GM19455 (cell line): ENCODE measurements around the gene SREBF1.

ENCODE experiments used
- ATAC-seq: cut with Tn5 transposase; IDR thresholded peaks from one replicate; pipeline ENCODE4 v1.9.1; 2021; ENCODE audit not compliant: unreplicated experiment

The SREBF1 gene

DNA sequence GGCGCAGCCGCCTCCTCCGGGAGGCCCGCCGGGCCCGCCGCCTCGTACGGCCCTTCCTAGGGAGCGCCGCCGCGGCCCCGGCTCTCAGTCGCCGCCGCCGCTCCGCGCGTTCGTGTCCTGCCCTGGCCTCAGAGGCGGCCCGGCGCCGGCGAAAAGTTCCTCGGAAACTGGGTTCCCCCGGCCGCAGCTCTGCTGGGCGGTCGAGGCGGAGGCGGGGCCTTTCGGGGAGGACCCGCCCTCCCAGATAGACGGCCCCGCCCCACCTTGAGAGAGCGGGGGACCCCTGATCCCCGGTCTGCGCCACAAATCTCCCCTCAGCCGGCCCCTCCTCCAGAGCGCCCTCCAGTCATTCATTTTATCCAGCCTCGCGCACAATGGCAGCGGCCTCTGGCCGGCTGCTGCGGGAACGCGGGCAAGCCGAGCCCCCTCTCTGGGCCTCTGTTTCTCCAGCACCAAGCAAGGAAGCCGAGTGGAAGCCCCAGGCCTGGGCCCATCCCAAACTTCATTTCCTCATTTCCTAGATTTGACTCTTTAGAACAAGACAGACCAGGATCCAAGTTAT, at the start of gene SREBF1:
TSS of gene SREBF1 (minus strand) at position 169 of the 562 bp plus-strand sequence. CDS start 169 bp downstream, outside the sequence.
- peak; percentile 32 for ATAC-seq

DNA sequence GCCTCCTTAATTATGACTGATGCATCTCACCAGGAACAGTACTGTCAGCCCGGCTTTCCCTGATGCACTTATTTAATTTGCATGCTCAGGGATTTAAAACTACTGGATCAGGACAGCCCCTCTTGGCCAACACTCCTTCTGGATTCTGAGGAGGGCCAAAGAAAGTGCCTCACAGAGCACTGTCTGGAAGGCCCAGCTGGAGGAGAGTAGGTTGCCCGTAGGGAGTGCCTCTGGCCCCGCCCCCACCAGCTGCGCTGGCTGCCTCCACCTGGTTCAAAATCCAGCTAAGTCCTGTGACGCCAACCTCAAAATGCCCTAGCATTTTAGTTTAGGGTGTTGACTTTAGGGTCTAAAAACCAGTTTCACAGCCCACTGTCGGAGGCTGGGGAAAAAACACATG, 49.4 kb upstream of the SREBF1 start:
- no peak for ATAC-seq

DNA sequence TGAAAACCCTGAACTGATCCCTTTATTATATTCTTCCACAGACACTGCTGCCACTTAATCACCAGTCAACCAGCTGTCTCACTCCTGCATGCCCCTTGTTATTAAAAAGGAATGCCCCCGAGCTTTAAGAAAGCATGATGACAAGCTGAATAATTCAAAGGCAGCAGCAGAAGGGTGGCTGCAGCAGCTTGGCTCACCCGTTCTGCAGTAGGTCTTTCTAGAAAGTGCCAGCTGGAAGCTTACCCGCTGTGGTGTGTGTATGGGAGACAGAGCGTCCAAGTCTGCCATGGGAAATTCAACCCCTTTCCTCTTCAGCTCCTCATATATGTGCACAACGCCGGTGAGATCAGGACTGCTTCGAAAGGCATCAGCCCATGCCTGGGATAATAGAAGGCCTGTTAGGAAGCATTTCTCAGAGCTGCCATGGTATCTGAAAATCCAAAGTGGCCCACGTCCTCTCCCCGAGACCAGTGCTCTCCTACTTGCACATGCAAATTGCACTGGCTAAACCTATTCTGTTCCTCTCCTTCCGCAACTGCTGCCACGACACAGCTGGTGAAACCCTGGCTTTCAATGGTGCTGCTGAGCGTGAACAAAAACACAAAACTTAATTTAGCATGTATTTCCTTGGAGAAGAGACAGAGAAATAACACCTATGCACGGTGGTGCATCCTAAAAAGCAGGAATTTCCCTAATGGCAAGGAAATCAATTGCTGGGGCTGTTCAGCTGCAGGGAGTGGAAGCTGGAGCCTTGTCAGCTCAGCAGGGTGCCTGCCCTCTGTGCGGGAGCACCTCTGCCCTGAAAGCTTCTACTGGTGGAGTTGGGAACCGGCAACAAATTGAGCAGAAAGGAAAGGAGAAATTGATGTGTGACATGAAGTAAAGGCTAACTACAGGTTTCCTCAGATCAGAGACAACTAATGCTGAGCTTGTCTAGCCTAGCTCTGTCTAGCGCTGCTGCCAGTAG, 47.9 kb upstream of the SREBF1 start:
- ATAC-seq = no peak

DNA sequence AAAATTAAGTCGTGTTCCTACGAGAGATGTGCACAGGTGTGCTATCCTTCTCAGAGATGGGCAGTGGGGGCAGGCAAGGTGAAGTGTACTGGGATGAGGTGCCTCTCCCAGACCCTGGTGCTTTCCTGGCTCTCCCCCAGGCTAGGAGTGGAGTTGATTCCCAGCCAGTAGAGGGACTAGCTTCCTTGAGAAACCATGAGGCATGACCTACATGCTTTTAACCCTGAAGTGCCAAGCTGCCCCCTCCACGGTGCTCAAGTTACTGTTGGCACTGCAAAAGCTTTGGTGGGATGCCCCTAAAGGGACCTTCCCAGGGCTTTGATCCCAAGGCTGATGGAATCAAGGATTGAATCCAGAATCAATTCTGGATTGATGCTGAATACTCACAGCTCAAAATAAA, 47.0 kb upstream of the SREBF1 start:
- no peak for ATAC-seq

DNA sequence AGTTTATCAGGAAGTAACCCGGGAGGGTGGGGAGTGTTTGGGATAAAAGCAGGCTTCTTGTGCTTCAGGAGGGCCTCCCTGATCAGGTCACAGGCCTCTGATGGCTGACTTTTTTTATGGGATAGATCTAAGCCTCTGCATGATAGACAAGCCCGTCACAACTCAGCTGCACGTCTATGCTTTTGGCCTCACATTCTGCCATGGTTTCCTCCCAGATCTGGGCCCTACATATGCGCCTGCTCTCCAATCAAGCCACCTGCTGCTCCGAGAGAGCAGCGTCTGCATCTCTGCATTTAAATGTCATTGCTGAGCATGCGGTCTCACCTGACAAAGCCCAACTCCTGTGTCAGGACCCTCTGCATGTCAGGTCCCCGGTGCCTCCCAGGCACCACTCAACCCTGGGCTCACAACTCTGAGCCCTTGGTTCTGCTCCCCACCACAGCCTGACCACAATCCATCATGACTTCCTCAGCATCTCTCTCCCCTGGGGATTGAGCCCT, 45.3 kb upstream of the SREBF1 start:
- ATAC-seq = no peak

DNA sequence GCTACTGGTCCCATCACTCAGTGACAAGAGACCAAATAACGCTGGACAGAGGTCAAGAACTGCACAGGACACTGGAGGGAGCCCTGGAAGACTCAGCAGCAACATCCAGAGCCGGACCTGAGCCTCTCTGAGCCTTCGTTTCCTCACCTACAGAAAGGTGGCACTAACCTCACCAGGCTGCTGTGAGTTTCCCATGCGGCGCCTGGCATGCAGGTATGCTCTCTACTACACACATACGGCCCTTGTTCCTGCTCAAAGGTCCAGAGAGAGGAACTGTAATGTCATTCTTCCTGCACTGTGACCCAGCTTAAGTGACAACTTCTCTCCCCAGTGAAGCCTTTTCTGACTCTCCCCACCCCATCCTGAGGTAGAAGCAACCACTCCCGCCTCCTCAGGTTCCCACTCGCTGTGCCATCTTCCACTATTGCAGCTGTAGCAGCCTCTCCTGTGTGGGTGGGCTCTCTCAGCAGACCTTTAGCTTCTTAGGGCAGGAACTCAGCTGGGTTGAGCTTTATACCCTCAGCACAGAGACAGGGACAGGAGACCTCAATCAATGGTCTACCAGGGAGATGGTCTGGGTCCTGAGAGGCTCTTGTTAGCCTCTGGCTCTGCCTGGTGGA, 43.9 kb upstream of the SREBF1 start:
- no peak for ATAC-seq

DNA sequence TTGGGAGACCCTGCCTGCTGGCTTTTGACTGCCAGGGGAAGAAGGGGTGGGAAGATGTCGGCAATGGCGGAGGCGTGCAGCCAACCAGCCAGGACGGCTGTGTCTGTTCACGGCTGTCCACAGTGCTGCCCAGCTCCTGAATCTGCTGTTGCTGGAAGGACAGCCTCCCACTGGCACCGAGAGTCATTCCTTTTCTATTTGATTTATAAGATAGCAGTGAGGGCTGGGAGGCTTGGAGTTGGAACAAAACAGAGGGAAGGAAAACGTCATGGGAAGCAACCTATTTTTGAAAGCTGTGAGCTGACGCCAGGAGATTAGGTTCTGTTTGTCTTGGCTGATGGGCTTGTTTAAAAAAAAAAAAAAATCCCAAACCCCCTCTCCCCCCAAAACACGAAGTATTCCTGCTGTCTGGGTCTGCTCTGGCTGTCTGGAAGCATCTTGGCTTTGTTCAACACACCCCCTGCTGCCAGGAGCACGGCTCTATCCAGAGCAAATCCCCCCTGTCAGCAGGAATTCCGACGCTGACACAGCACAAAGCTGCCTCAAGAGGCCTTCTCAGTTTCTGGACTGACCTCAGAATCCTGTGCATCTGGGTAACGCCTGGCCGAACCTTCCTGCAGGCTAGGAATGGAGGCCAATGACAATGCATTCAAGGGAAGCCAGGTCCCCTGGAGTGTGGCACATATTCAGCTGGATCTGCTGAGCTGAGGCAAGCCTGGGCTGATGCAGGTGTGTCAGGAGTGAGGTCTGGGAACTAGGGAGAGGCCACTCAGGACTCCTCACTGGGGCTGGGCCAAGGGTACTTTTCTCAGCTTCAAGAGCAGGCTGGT, 41.0 kb upstream of the SREBF1 start:
- ATAC-seq = no peak

DNA sequence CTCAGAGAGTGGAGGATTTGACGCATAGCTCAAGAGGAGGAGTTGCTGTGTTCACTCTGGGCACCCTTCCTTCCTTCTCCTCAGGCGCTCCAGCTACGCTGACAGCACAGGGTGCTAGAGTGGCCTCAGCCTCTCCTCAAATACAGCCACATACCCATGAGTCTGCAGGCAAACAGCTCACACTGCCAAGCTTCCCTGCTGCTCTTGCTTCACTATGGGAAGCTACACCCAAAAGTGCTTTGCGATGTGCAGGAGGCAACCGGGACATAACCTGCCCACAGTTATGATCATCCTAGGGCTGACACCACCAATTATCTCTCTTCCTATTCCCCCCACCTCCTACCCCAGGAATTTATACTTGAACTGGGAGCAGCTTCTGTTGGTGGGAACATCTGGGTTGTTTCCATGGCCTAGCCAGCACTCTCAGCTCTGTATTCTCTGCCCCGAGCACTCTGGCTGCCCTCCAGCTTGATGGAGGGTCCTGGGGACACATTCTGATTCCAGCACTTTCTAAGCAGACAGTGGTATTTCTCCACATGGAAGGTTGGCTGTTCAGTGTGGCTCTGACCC, 40.3 kb upstream of the SREBF1 start:
- ATAC-seq = no peak

DNA sequence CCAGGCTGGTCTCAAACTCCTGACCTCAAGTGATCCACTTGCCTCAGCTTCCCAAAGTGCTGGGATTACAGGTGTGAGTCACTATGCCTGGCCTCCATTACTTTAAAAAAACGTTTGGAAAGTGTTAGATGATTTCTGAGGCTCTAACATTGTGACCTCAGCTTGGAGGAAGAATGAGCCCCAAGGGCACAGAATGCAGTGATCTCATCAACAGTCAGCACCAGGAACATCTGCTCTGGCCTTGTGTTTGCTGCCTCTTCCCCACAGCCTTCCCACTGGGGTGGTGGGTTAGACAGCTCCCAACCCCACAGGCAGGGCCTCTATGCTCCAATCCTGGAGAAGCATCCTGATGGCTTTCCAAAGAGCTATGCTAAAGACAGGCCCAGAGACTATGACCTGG, 37.7 kb upstream of the SREBF1 start:
- ATAC-seq = no peak

DNA sequence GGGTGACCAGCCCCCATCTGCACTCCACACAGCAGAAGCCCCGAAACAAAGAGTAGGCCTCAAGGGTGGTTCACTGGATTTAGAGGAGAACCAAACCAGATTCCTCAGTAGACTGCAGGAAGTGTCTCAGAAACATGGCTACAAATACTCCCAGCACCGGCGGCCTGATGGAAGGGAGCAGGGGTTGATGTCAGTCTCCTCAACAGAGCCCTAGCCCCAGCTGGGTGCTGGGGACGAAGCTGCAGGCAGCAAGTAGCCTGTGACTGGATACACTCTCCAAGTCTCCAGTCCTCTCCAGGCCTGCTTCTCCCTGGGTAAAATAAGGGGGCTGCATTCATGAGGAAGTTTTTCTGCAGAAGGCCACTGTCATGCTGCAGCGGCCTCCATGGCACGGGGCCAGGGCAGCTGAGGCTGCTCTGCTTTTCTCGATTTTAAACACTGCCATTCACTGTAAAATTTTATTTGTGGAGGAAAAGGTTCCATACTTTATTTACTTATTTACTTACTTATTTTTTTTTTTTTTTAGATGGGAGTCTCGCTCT, 36.7 kb upstream of the SREBF1 start:
- ATAC-seq = no peak

DNA sequence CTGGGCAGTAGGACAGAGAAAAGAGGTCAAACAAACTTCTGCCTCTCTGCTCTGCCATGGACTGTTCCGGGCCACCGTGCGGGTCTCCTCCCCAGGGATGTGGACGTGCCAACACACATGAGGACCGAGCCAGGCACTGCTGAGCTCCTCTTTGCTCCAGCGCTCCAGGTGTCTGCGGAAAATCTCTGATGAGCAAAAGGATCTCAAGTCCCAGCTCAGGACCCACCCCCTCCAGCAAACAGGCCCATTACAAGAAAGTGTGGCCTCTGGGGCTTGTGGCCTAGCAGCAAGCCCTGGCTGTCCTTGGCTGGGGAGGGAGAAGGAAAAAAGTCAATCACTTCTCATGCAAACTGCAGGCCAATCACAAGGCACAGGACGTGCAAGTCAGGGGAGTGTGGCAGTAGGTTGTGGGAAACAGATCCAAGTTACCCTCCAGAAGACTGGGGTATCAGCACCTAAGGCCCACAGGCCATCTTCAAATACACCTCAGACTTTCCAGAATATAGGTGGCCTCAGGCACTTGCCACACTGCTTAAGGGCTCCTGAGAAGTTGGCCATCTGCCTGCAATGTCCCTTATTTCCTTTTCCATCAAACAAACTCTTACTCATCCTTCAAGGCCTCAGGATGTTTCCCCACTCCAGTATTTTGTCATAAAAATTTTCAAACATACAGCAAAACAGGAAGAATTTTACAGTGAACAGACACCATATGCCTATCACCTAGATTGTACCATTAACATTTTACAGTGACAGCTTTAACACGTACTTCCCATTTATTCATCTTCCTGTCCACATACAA, 36.0 kb upstream of the SREBF1 start:
- ATAC-seq = no peak

DNA sequence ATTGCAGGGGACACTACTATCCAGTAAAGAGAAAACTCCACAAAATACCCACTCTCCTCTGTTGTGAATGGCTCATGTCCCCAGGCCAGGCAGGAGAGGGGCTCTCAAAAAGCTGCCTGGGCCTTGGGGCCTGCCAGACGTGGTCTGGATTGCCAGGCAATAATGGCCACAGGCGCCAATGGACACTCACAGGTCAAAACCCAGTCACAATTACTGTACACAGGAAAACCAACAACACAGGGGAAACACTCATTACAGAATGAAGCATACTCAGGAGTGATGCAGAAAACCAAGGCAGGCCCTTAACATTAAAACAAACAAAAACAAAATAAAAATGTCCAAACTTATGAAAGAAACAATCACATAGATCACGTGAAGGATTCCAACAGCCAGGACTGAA, 35.1 kb upstream of the SREBF1 start:
- no peak for ATAC-seq

DNA sequence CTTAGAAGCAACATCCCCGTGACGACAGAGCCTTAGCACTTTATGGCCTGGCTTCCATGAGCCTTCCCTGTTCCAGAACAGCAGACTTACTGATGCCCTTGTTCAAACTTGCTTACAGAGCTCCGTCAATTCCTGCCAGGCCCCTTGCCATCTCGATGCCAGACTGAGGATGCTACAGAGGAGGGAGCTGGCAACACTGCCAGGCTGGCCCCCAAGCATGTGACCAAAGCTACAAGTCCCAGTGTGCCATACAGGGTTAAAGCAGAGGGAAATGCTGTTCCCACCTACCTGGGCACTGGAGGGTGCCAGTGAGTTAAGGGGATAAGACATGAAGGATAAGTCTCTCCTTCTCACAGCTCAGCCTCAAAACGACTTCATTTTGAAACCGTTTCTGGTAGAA, 33.5 kb upstream of the SREBF1 start:
- no peak for ATAC-seq

DNA sequence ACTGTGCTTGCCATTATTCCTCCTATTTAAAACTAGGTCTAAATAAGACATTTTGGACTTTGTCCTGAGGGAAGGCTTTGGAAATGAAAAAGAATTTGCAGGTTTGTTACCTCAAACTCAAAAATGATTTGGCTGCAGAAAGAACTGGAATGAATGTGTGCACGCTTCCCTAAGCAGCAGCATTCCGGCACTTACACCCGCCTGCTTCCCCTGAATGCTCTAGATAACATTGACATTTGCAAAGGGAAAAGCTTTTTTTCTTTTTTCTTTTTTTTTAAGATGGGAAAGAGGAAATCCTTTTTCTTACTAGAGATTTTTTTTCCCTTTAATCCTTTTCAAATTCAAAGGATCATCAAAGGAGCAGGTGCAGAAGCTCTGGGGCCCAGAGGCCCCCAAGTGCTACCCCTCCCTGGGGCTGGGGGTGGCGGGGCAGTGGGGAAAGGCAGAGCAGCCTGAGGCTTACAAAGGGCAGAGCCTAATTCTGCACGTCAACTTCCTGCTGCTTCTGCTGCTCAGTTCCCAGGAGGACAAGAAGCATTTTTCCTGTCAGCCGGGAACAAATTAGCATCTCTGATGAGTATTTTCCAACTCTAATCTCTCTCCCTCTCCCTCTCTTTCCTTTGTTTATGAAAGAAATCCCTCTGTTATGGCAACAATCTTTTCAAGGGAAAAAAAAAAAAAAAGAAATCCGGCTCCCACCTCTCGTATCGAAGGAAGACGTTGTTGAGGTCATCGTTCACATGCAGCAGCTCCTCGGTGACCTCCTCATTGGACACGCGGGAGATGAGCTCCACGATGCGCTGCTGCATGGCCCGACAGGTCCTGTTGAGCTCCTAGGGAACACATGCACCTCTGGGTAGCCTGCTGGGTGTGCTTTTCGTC, 32.1 kb upstream of the SREBF1 start:
- ATAC-seq = no peak

DNA sequence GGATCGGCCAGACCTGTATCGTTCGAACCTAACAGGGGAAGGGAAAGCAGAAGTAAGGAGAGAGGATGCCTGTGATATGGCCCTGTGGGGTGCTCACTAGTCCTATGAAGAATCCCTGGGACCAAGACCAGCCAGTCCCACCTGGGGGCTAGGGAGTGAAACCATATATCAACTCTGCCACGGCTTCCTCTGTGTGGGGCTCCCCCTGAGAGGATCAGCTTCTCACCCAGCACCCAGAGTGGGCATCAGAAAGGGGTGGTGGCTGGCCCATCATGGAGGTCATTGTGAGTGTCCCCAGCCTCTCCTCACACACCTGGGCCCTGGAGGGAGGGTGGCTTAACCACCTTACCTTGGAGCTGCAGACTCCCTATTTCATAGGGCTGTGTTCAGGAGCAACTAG, 30.1 kb upstream of the SREBF1 start:
- ATAC-seq = no peak

DNA sequence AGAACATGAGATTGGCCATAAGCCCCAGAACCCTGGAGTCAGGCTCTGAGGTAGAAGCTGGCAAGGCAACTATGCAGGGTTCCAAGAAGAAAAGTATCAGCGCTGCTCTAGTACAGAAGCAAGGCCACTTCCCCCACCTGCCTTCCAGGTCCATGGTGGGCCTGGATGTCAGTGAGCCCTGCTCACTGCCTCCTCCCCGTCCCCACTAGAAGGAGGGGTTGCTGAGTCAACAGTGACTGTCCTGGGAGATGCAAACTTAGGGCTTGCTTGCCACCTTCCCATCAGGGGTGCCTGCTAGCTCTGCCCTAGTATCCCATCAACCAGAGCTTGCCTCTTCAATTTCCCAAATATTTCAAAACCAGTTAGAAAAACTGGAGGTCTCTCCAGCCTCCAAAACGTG, 29.6 kb upstream of the SREBF1 start:
- no peak for ATAC-seq

DNA sequence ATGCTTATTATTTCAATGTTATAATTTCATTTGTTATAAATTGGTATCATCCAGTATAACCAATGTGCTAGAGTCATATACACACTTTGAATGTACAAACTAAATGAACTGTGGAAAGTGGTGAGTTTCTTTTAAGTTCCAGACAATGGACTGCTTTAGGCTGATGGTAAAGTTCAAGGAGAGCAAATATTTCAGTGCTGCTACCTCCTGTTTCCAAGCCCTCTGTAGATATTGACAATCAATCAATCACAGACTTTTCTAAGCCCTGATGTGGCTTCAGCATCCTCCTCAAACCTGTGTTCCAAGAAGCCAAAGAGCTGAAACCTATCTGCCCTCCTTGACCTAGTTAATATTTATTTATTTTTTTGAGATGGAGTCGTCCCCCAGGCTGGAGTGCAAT, 28.2 kb upstream of the SREBF1 start:
- no peak for ATAC-seq

DNA sequence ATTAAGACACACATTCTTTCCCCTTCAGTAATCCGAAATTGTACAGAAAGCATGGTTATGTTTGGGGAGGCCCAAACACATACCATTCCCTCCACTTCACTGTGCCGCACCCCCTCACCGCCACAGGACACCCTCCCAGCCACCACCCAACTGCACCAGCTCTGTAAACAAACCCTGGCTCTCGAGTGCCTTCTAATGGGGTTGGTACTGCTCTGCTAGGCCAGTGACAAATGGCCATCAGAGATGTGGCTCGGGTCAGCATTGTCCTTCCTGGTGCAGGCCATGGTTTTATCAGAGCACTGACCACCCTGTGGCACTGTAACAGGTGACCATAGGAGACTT, 24.0 kb upstream of the SREBF1 start:
- no peak for ATAC-seq
